Measurements from ENCODE around the gene TEX2. TPM values are rescaled to one million over a fixed set of nuclear protein-coding genes. Genes with fewer than 3 reads are reported as not detected.
A peak's percentile ranks its signal among the peaks of the same experiment; 100 is the strongest.

The TEX2 gene
- total and polyA plus RNA-seq, 2 of the 13 experiments (the other 11 are each of a cell fraction or from before 2014, with no cell fraction given): 21.4 to 37.7 TPM

DNA sequence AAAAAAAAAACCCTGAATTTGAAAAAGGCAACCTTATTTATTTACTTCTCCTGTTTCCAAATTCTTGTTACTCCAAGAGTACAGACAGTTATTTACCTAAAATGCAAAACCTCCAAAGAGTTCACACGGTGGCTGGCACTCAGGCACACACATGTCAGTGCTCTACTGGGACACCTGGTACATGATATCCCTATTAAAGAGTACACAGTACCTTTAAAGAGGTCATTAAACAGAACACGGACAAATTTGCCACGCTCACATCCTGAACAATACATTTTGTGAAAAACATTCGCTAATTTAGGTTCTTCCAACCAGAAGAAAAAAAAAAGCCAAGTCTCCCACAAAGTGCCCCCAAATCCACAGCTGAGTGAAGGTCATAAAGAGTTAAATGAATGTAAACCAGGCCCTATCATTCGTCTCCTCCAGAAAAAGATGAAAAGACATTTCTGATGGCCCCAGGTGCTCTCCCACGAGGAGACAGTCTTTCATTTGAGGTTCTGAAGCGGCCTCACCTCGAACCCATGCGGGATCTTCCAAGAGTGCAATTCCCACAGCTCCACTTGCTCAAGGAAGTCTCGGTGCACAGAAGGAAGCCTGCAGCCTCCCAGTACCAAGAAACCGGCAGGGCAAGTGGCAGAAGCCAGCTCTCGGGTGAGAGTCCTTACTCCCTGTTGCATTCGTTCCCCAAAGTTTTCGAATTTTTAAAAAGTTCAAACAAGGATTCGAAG lies 134.1 kb downstream of the TEX2 start (continued):
- no peak for TF ChIP-seq ZNF17 (CRISPR knock-in tag; IDR thresholded peaks at IDR 0.05)
- no peak for TF ChIP-seq LCORL (IDR thresholded peaks at IDR 0.05)
- no peak for TF ChIP-seq LCORL (CRISPR knock-in tag; IDR thresholded peaks at IDR 0.05)
- peak; percentile 89 for TF ChIP-seq ZNF652 (CRISPR knock-in tag; IDR thresholded peaks at IDR 0.05; ENCODE audit: borderline replicate concordance, low read depth)
- TF ChIP-seq ZNF775 (CRISPR knock-in tag; IDR thresholded peaks at IDR 0.05; ENCODE audit: borderline replicate concordance): no peak
- TF ChIP-seq SPEN (CRISPR knock-in tag; IDR thresholded peaks at IDR 0.05; ENCODE audit: low read depth): no peak
- no peak for TF ChIP-seq GLI4 (CRISPR knock-in tag; IDR thresholded peaks at IDR 0.05; ENCODE audit: borderline replicate concordance)
- TF ChIP-seq JUNB (CRISPR knock-in tag; IDR thresholded peaks at IDR 0.05; ENCODE audit: borderline replicate concordance): no peak
- TF ChIP-seq HOXA3 (CRISPR knock-in tag; IDR thresholded peaks at IDR 0.05): no peak
- TF ChIP-seq, protein P1, sequence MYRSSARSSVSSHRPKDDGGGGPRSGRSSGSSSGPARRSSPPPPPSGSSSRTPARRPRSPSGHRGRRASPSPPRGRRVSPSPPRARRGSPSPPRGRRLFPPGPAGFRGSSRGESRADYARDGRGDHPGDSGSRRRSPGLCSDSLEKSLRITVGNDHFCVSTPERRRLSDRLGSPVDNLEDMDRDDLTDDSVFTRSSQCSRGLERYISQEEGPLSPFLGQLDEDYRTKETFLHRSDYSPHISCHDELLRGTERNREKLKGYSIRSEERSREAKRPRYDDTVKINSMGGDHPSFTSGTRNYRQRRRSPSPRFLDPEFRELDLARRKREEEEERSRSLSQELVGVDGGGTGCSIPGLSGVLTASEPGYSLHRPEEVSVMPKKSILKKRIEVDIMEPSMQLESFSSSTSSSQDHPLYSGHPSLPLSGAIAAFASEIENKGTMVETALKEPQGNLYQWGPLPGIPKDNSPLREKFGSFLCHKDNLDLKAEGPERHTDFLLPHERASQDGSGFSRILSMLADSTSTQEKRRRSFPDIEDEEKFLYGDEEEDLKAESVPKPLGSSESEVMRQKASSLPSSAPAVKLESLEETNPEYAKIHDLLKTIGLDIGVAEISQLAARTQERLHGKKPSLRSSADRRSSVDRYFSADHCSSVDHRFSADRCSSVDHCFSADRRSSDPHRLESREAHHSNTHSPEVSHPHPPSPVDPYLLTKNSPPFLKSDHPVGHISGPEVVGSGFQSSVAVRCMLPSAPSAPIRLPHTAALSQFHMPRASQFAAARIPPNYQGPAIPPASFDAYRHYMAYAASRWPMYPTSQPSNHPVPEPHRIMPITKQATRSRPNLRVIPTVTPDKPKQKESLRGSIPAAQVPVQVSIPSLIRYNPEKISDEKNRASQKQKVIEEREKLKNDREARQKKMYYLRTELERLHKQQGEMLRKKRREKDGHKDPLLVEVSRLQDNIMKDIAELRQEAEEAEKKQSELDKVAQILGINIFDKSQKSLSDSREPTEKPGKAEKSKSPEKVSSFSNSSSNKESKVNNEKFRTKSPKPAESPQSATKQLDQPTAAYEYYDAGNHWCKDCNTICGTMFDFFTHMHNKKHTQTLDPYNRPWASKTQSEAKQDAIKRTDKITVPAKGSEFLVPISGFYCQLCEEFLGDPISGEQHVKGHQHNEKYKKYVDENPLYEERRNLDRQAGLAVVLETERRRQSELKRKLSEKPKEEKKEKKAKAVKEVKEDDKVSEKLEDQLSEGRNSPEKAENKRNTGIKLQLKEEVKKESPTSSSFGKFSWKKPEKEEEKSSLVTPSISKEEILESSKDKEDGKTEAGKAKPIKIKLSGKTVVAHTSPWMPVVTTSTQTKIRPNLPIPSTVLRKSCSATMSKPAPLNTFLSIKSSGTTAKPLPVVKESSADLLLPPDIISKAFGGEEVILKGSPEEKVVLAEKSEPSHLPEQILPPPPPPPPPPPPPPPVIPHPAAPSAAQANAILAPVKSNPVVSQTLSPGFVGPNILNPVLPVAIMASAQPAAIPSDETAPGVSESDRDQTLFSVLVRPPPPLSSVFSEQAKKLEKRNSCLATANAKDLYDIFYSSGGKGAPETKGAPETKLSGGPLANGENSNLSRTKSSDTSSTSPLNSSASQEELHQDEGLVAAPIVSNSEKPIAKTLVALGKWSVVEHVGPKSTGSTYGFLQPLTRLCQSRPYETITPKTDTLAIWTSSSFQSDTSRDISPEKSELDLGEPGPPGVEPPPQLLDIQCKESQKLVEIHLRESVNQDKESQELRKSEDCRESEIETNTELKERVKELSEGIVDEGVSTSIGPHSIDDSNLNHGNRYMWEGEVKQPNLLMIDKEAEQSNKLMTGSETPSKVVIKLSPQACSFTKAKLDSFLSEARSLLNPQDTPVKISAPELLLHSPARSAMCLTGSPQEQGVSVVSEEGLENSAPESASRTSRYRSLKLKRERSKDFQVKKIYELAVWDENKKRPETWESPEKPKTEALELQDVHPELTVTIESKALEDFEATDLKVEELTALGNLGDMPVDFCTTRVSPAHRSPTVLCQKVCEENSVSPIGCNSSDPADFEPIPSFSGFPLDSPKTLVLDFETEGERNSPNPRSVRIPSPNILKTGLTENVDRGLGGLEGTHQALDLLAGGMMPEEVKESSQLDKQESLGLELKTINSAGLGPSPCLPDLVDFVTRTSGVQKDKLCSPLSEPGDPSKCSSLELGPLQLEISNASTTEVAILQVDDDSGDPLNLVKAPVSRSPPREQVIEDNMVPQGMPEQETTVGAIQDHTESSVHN (CRISPR knock-in tag; IDR thresholded peaks at IDR 0.05): no peak
- no peak for TF ChIP-seq AHR (CRISPR knock-in tag; IDR thresholded peaks at IDR 0.05)
- no peak for TF ChIP-seq ZNF607 (CRISPR knock-in tag; IDR thresholded peaks at IDR 0.05; ENCODE audit: borderline replicate concordance)
- TF ChIP-seq DPF2 (CRISPR knock-in tag; IDR thresholded peaks at IDR 0.05; ENCODE audit: borderline replicate concordance, low read depth): 0 out of 2 replicates have a peak, but pooled peaks have one; percentile 5
- TF ChIP-seq HDAC6 (IDR thresholded peaks at IDR 0.05; ENCODE audit: low read depth, low read length): no peak
- TF ChIP-seq, protein P2, sequence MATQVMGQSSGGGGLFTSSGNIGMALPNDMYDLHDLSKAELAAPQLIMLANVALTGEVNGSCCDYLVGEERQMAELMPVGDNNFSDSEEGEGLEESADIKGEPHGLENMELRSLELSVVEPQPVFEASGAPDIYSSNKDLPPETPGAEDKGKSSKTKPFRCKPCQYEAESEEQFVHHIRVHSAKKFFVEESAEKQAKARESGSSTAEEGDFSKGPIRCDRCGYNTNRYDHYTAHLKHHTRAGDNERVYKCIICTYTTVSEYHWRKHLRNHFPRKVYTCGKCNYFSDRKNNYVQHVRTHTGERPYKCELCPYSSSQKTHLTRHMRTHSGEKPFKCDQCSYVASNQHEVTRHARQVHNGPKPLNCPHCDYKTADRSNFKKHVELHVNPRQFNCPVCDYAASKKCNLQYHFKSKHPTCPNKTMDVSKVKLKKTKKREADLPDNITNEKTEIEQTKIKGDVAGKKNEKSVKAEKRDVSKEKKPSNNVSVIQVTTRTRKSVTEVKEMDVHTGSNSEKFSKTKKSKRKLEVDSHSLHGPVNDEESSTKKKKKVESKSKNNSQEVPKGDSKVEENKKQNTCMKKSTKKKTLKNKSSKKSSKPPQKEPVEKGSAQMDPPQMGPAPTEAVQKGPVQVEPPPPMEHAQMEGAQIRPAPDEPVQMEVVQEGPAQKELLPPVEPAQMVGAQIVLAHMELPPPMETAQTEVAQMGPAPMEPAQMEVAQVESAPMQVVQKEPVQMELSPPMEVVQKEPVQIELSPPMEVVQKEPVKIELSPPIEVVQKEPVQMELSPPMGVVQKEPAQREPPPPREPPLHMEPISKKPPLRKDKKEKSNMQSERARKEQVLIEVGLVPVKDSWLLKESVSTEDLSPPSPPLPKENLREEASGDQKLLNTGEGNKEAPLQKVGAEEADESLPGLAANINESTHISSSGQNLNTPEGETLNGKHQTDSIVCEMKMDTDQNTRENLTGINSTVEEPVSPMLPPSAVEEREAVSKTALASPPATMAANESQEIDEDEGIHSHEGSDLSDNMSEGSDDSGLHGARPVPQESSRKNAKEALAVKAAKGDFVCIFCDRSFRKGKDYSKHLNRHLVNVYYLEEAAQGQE (IDR thresholded peaks at IDR 0.05; ENCODE audit: borderline replicate concordance in 1 of 2, low read depth in 1 of 2, low read length in 2 of 2): no peak
- 0 out of 2 replicates have a peak, but pooled peaks have one; percentile 26 for TF ChIP-seq ZNF224 (CRISPR knock-in tag; IDR thresholded peaks at IDR 0.05)
- no peak for TF ChIP-seq THYN1 (CRISPR knock-in tag; IDR thresholded peaks at IDR 0.05; ENCODE audit: borderline replicate concordance, low read depth)

Data from HepG2 (cell line).